Coronary artery (tissue), 2 donors: Measurements from ENCODE around the gene THSD7A.

Experiments
- DNase-seq: peaks from one replicate; pipeline ENCODE4 v3.0.0-alpha.2; 2017; ENCODE audit warnings: low spot score
- H3K27ac ChIP-seq, 2 donors: fragments of 200-600 bp; sonication (generic); one replicate each; pipeline ENCODE4 v1.5.1; 2016 to 2019
- H3K4me3 ChIP-seq: fragments of 200-600 bp; sonication (generic); 2 replicates; pipeline ENCODE4 v1.5.1; 2016; ENCODE audit warnings: mild to moderate bottlenecking, moderate library complexity
- TF ChIP-seq, protein P1 (sequence below): fragments of 200-600 bp; sonication (generic); IDR thresholded peaks from one replicate; pipeline ENCODE4 v1.5.1; 2019; ENCODE audit warnings: antibody characterized with exemption

The THSD7A gene

DNA sequence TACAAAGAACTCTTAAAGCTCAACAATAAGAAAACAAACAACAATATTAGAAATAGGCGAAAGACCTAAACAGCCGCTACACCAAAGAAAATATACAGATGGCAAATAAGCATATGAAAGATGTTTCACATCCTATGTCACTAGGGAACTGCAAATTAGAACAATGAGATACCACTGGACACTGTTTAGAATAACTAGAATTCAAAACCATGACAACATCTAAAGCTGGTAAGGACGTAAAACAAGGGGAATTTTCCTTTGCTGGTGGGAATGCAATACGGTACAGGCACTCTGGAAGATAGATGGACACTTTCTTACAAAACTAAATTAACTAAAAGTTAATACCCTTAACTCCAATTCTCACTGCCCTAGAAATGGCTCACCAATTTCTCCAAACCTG lies 44.5 kb downstream of the THSD7A start:
- Histone ChIP-seq H3K4me3 (no peak overlapping the region), H3K27ac (no peak overlapping the region)
- TF ChIP-seq, protein P1, sequence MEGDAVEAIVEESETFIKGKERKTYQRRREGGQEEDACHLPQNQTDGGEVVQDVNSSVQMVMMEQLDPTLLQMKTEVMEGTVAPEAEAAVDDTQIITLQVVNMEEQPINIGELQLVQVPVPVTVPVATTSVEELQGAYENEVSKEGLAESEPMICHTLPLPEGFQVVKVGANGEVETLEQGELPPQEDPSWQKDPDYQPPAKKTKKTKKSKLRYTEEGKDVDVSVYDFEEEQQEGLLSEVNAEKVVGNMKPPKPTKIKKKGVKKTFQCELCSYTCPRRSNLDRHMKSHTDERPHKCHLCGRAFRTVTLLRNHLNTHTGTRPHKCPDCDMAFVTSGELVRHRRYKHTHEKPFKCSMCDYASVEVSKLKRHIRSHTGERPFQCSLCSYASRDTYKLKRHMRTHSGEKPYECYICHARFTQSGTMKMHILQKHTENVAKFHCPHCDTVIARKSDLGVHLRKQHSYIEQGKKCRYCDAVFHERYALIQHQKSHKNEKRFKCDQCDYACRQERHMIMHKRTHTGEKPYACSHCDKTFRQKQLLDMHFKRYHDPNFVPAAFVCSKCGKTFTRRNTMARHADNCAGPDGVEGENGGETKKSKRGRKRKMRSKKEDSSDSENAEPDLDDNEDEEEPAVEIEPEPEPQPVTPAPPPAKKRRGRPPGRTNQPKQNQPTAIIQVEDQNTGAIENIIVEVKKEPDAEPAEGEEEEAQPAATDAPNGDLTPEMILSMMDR: no peak
- DNase-seq: no peak

DNA sequence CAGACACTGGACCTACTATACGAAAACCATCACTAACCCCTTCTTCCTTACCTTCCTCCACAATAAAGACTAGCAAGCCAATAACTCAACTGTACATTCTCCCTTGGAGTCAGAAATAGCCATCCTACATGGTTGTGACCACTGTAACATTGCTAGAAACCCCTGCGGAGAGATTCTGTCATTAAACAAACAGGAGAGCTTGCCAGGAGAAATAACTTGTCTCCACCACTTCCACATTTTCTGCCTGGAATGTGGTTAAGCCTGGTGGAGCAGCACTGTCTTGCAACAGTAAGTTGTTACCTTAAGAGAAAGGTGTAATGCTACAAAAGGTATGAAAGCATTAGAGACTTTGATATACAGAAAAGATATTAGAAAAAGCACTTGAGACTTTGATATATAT lies 45.8 kb downstream of the THSD7A start:
- DNase-seq: no peak
- TF ChIP-seq, protein P1: no peak
- Histone ChIP-seq H3K4me3 (no peak overlapping the region), H3K27ac (no peak overlapping the region)

DNA sequence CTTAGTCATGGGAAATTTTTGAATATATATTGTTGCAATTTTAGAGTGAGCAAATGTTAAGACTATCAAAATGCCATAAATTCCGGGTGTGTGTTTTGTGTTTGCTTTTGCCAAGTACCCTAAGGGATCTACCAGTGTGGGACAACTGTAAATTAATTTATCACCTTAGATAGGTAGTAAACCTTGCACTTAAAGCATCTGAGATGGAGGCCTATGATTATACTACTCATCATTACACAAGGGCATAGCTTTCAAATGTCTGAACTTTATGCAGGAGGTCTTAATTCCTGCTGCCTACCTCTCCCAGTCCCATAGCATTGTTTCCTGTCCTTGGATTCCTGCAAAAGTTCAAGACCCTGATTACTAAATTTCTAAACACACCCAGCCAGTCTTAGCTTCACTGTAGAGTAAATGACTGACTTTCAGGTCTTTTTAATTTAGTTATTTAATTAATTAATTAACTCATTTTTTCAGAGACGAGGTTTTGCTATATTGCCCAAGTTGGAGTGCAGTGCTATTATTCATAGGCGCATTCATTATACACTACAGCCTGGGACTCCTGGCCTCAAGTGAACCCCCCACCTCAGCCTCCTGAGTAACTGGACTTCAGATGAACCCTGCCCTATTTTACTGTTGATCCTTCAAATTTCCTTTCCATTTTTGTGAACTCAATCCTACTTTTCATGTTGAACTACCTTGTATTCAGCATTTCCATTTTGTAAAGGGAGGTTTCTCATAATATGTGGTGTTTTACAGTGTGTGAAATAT lies 47.0 kb downstream of the THSD7A start:
- no peak overlapping the region for H3K4me3 ChIP-seq
- no peak overlapping the region for H3K27ac ChIP-seq
- no peak for DNase-seq
- TF ChIP-seq, protein P1: no peak

DNA sequence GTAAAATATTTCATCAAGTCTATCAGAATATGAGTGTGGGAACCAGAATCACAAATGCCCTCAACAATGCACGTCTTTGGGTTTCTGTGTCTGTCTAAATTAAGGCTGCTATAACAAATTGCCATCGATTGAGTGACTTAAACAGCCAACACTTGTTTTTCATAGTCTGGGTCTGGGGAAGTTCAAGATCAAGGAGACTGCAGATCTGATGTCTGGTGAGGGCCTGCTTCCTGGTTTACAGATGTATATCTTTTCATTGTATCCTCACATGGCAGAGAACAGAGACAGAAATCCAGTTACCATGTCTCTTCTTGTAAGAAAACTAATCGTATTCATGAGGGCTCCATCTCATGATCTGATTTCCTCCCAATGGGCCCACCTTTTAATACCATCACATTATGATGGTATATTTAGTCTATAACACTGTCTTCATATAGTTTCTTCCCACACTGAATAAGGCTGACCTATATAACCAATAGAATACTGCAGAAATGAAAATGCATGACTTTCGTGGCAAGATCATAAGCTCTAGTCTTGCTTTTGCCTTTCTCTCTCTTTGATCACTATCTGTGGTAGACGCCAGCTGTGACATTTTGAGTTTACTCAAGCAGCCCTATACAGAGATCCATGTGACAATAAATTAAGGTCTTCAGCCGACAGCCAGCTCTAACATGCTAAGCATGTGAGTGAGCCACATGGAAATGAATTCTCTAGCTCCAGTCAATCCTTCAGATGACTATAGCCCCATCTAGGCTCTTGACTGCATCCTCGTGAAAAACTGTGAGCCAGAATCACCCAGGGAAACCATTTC lies 51.9 kb downstream of the THSD7A start:
- Histone ChIP-seq H3K27ac (no peak overlapping the region), H3K4me3 (no peak overlapping the region)
- no peak for DNase-seq
- TF ChIP-seq, protein P1: no peak

DNA sequence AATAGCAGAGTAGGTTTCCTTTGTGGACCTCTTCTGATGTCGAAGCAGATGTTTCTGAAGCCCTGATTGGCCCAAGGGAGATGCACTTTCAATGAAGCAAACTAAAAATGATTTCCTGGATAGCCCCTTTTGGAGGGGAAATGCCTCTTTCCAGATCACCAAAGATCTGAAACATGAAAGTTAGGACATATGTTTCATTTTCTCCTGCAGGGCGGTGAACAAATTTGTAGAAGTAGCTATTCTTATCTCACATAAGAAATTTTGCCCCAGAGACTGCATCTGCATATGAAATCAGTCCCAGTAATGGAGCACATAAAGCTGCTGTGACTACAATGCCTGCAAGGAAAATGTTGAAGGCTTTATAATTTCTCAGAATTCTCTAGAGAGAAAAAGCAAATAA lies 56.0 kb downstream of the THSD7A start:
- DNase-seq: no peak
- TF ChIP-seq, protein P1: no peak
- Histone ChIP-seq H3K4me3 (no peak overlapping the region), H3K27ac (no peak overlapping the region)

DNA sequence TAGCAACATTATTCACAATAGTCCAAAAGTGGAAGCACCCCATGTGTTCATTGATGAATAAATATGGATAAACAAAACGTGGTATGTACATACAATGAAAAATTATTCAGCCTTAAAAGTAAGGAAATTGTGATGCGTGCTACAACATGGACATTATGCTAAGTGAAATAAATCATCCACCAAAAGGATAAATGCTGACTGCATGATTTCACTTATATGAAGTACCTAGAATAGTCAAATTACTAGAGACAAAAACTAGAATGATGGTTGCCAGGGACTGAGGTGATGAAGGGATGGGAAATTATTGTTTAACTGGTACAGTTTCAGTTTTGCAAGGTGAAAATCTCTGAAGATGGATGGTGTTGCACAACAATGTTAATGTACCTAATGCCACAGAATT lies 56.6 kb downstream of the THSD7A start:
- Histone ChIP-seq H3K27ac (no peak overlapping the region), H3K4me3 (no peak overlapping the region)
- DNase-seq: no peak
- TF ChIP-seq, protein P1: no peak
